Measurements from ENCODE around the gene PSMG2. TPM values are rescaled to one million over a fixed set of nuclear protein-coding genes. Genes with fewer than 3 reads are reported as not detected.

Gene PSMG2
- total and polyA plus RNA-seq, 10 of the 15 experiments (the other 5 are each of a cell fraction or from before 2014, with no cell fraction given), result 88.5 to 268 (median 116) TPM

- RAD21 ChIA-PET (ENCODE audit: unreplicated experiment), result interaction anchor here (2.2 kb wide), 1 partner anchor 146 kb away, joined by 8 read pairs; no protein-coding TSS in a partner anchor
- Histone ChIP-seq H3K27ac (ENCODE audit: control insufficient read depth, insufficient read depth) (no peak overlapping the region), H2AFZ (ENCODE audit: control insufficient read depth, low read depth, low read length) (no peak overlapping the region), H3K27me3 (replicated peaks in 1 of 2; ENCODE audit: control insufficient read depth in 2 of 2, insufficient read depth in 2 of 2, low read length in 1 of 2) (no peaks in the 10 kb centered on the region), H3K4me3 (no peak overlapping the region), H4K20me1 (ENCODE audit: control insufficient read depth, insufficient read depth) (no peaks in the 10 kb centered on the region), H3K9me3 (replicated peaks; ENCODE audit: control insufficient read depth, insufficient read depth, low read length) (no peaks in the 10 kb centered on the region), H3K36me3 (ENCODE audit: control insufficient read depth in 2 of 2, insufficient read depth in 2 of 2, low read length in 1 of 2) (no peaks in the 10 kb centered on the region), H3K79me2 (ENCODE audit: control insufficient read depth, insufficient read depth, low read length) (no peaks in the 10 kb centered on the region), H3K4me1 (ENCODE audit: control insufficient read depth, insufficient read depth, low read length) (peaks cover 10% of the 10 kb centered on the region), H3K9ac (ENCODE audit: control insufficient read depth, insufficient read depth, low read length) (no peak overlapping the region), H3K4me2 (ENCODE audit: control insufficient read depth, insufficient read depth) (no peak overlapping the region)
- 93% methylated on average over 5 of the region's 5 CpGs for WGBS (ENCODE audit: insufficient coverage, insufficient replicate concordance, low lambda C conversion rate, missing lambda C conversion rate)
- intact Hi-C loops (cut with micrococcal nuclease; ENCODE audit: unreplicated experiment) (no loop called here), in situ Hi-C loops (cut with MboI) (no loop called here)
- no peak for FAIRE-seq
- CTCF ChIA-PET, result interaction anchor here (1.6 to 2.8 kb wide), 4 partner anchors 142 to 186 kb away, joined by 5 to 8 read pairs (median 8); no protein-coding TSS in a partner anchor
- TF ChIP-seq IRF4 (IDR thresholded peaks at IDR 0.05; ENCODE audit: low read depth, low read length) (no peak), RUNX3 (IDR thresholded peaks at IDR 0.05; ENCODE audit: low read length) (no peak), MXI1 (IDR thresholded peaks at IDR 0.05; ENCODE audit: low read depth, low read length) (no peak), SUPT20H (IDR thresholded peaks at IDR 0.05; ENCODE audit: borderline replicate concordance, control insufficient read depth, low read depth, low read length) (no peak), ZNF274 (IDR thresholded peaks at IDR 0.05; ENCODE audit: insufficient read depth, insufficient read length) (no peak), TCF12 (IDR thresholded peaks at IDR 0.05; ENCODE audit: low read depth, low read length) (no peak), RFX5 (IDR thresholded peaks at IDR 0.05; ENCODE audit: low read depth, low read length) (no peak), ZNF384 (IDR thresholded peaks at IDR 0.05; ENCODE audit: borderline replicate concordance, low read depth, low read length) (no peak), CBX3 (IDR thresholded peaks at IDR 0.05; ENCODE audit: borderline replicate concordance, low read depth) (no peak), HDGF (IDR thresholded peaks at IDR 0.05) (no peak), CBFB (IDR thresholded peaks at IDR 0.05; ENCODE audit: low read depth) (no peak)
- ATAC-seq, result no peak
- no TSS peak for BruUV-seq (replicated peaks)
- POLR2A ChIA-PET, result no interaction called here
- SMC1A ChIA-PET (ENCODE audit: uncharacterized antibody, unreplicated experiment), result interaction anchor here (0.6 to 2.9 kb wide), 6 partner anchors 10 to 185 kb away, joined by 3 to 6 read pairs (median 4); no protein-coding TSS in a partner anchor
- no peak for DNase-seq (ENCODE audit: low read depth, low spot score)
Observed at GRCh38 chr18:12748671-12749070, 45.8 kb downstream of the PSMG2 start.
